Endothelial cell of umbilical vein (primary cell): ENCODE data around the gene SEPTIN7. TPM values are rescaled to one million over a fixed set of nuclear protein-coding genes. Genes with fewer than 3 reads are reported as not detected.

Experiments used
- BruUV-seq: library from RNA; stranded (reverse); fragments of 400-500 nt; replicated peaks from 2 replicates; lab custom pipeline; 2021; lab: Mats Ljungman, UMichigan
- CTCF ChIA-PET: fragments of 300-600, 350-600 bp; sonication (Branson Sonifier 250); formaldehyde crosslinking; loops from one replicate; lab custom pipeline; 2021; ENCODE audit warnings: antibody characterized with exemption, inconsistent platforms; lab: Charles Lee
- POLR2A ChIA-PET: fragments of 300-600, 350-600 bp; sonication (Branson Sonifier 250); formaldehyde crosslinking; loops from one replicate; lab custom pipeline; 2021; ENCODE audit warnings: antibody characterized with exemption, inconsistent platforms; lab: Charles Lee
- DNase-seq: peaks from one replicate; pipeline ENCODE4 v3.0.0-alpha.2; 2011; ENCODE audit warnings: low read depth, low spot score
- FAIRE-seq: peaks from 2 replicates; lab custom pipeline; 2011; peaks lifted over from hg19 to GRCh38; lab: Jason Lieb, UNC
- H2AFZ ChIP-seq: 2 replicates; pipeline ENCODE4 v1.6.0; 2012; ENCODE audit warnings: low read depth, low read length, control low read depth, inconsistent platforms
- H3K27ac ChIP-seq: 2 replicates; pipeline ENCODE4 v1.5.1; 2011; ENCODE audit warnings: low read depth, mild to moderate bottlenecking, control low read depth, low read length, moderate library complexity; ENCODE audit not compliant: insufficient read depth
- H3K27me3 ChIP-seq, 2 experiments: 2 replicates each; pipeline versions ENCODE4 v1.6.0 to v1.6.1; 2011; ENCODE audit warnings: low read length in 2 of 2, mixed read lengths in 1 of 2; ENCODE audit not compliant: control insufficient read depth in 2 of 2, insufficient read depth in 2 of 2
- H3K36me3 ChIP-seq, 2 experiments: 2 replicates in 1 of 2; 3 replicates in 1 of 2; pipeline ENCODE4 v1.5.1; 2011; ENCODE audit warnings: low read length in 2 of 2, mild to moderate bottlenecking in 1 of 2, moderate library complexity in 1 of 2; ENCODE audit not compliant: control insufficient read depth in 2 of 2, insufficient read depth in 2 of 2; ENCODE audit errors: extremely low read depth in 1 of 2
- H3K4me1 ChIP-seq: 3 replicates; pipeline ENCODE4 v1.5.1; 2011; ENCODE audit warnings: mild to moderate bottlenecking, low read length; ENCODE audit not compliant: control insufficient read depth, insufficient read depth; ENCODE audit errors: extremely low read depth
- H3K4me2 ChIP-seq: 2 replicates; pipeline ENCODE4 v1.6.1; 2011; ENCODE audit warnings: low read length, control low read depth, mixed read lengths; ENCODE audit not compliant: insufficient read depth
- H3K4me3 ChIP-seq, 3 experiments: fragments of 200-600 bp in 1 of 3; sonication (generic), shearing (Covaris generic) in 1 of 3; replicated peaks in 1 of 3; 2 replicates each; pipeline ENCODE4 v1.5.1; 2011 to 2016; ENCODE audit warnings: control low read depth in 3 of 3, low read length in 3 of 3, mild to moderate bottlenecking in 2 of 3, inconsistent platforms in 1 of 3, low read depth in 1 of 3, moderate library complexity in 1 of 3; ENCODE audit not compliant: insufficient read depth in 1 of 3
- H3K79me2 ChIP-seq: 2 replicates; pipeline ENCODE4 v1.6.0; 2012; ENCODE audit warnings: low read length, inconsistent platforms; ENCODE audit not compliant: control insufficient read depth, insufficient read depth
- H3K9ac ChIP-seq: replicated peaks from 2 replicates; pipeline ENCODE3; 2011; ENCODE audit warnings: low read length, control low read depth; ENCODE audit not compliant: insufficient read depth; ENCODE audit errors: extremely low read depth
- H3K9me1 ChIP-seq: replicated peaks from 3 replicates; pipeline ENCODE4 v1.6.0; 2011; ENCODE audit warnings: mild to moderate bottlenecking, low read length; ENCODE audit not compliant: control insufficient read depth, insufficient read depth; ENCODE audit errors: extremely low read depth
- H3K9me3 ChIP-seq: replicated peaks from 2 replicates; pipeline ENCODE4 v1.5.1; 2012; ENCODE audit warnings: low read length, inconsistent platforms; ENCODE audit not compliant: control insufficient read depth, insufficient read depth
- H4K20me1 ChIP-seq: replicated peaks from 2 replicates; pipeline ENCODE3; 2011; ENCODE audit warnings: mild to moderate bottlenecking, low read length; ENCODE audit not compliant: control insufficient read depth, insufficient read depth; ENCODE audit errors: extremely low read depth
- CTCF ChIP-seq, 2 donors: IDR thresholded peaks; 1 replicate in 1 of 2; 2 replicates in 1 of 2; pipeline ENCODE4 v1.5.1; 2011; ENCODE audit warnings: low read length in 2 of 2, mild to moderate bottlenecking in 2 of 2, moderate library complexity in 2 of 2, control low read depth in 1 of 2, inconsistent platforms in 1 of 2, low read depth in 1 of 2; ENCODE audit not compliant: insufficient read depth in 1 of 2; ENCODE audit errors: extremely low read depth in 1 of 2
- EZH2 ChIP-seq: IDR thresholded peaks from 2 replicates; pipeline ENCODE4 v1.6.1; 2012; ENCODE audit warnings: borderline replicate concordance, low read depth, mild to moderate bottlenecking, moderate library complexity, low read length, inconsistent platforms; ENCODE audit not compliant: severe bottlenecking
- FOS ChIP-seq: IDR thresholded peaks from 2 replicates; pipeline ENCODE4 v1.6.1; 2011; ENCODE audit warnings: mild to moderate bottlenecking, low read length, moderate library complexity, borderline replicate concordance; ENCODE audit not compliant: insufficient read depth
- GATA2 ChIP-seq: IDR thresholded peaks from 2 replicates; pipeline ENCODE4 v1.7.0; 2011; ENCODE audit warnings: low read depth, mild to moderate bottlenecking, moderate library complexity, mixed read lengths, low read length; ENCODE audit not compliant: insufficient read length, insufficient read depth
- JUN ChIP-seq: IDR thresholded peaks from 2 replicates; pipeline ENCODE4 v1.6.1; 2011; ENCODE audit warnings: borderline replicate concordance, low read depth; ENCODE audit not compliant: insufficient read length, insufficient read depth
- MYC ChIP-seq: IDR thresholded peaks from one replicate; pipeline ENCODE4 v1.6.1; 2011; ENCODE audit warnings: mild to moderate bottlenecking, low read depth, low read length
- POLR2A ChIP-seq: IDR thresholded peaks from 2 replicates; pipeline ENCODE4 v1.6.1; 2012; ENCODE audit warnings: low read depth, mild to moderate bottlenecking, control low read depth, low read length
- POLR2AphosphoS5 ChIP-seq: IDR thresholded peaks from 2 replicates; pipeline ENCODE4 v1.6.1; 2012; ENCODE audit warnings: low read depth, mild to moderate bottlenecking, control low read depth, low read length, moderate library complexity; ENCODE audit not compliant: insufficient read depth
- dilution Hi-C: fragments of 300-500 bp; cut with MboI; formaldehyde crosslinking; loops from one replicate; pipeline ENCODE4 v1.15.0; 2019; ENCODE audit warnings: low sequenced_read_pairs; ENCODE audit not compliant: extremely low pct_ligation_motif_present
- intact Hi-C: fragments of 100-400 bp; cut with micrococcal nuclease; formaldehyde crosslinking; loops from one replicate; pipeline ENCODE4 v1.10.0; 2022
- polyA plus RNA-seq, 4 experiments: library from polyadenylated mRNA; depleted of rRNA in 3 of 4; stranded (reverse) in 3 of 4; unstranded in 1 of 4; fragments of >200 nt; gene quantifications; 2 replicates each; pipeline versions ENCODE4 v1.2.1 to v1.2.3, GENCODE V29; 2011 to 2012; ENCODE audit warnings: missing spikeins in 1 of 4
- total RNA-seq: library from RNA; stranded (reverse); gene quantifications from 2 replicates; pipeline ENCODE4 v1.2.3, GENCODE V29; 2021
- TF ChIP-seq, protein P1 (sequence below): IDR thresholded peaks from 2 replicates; pipeline ENCODE4 v1.6.1; 2011; ENCODE audit not compliant: insufficient read depth, insufficient read length

The SEPTIN7 gene
- total and polyA plus RNA-seq, 2 donors (not counting 3 experiments of a cell fraction or from before 2014, with no cell fraction given), result 73.6 to 228 TPM

- Histone ChIP-seq H3K9ac (no peak overlapping the region), H3K4me2 (no peak overlapping the region), H3K4me1 (no peaks in the 10 kb centered on the region), H3K4me3 (no peak overlapping the region), H3K36me3 (peaks cover 0 to 4% of the 10 kb centered on the region in 2 experiments), H3K9me1 (no peaks in the 10 kb centered on the region), H4K20me1 (peaks cover 8% of the 10 kb centered on the region), H3K27ac (no peak overlapping the region), H3K27me3 (no peaks in the 10 kb centered on the region), H2AFZ (no peak overlapping the region), H3K9me3 (no peaks in the 10 kb centered on the region), H3K79me2 (peaks cover 93% of the 10 kb centered on the region)
- TF ChIP-seq FOS (no peak), EZH2 (no peak), POLR2AphosphoS5 (no peak), JUN (no peak), POLR2A (no peak), CTCF (IDR thresholded peaks at IDR 0.05; ENCODE audit: extremely low read depth in 1 of 2, insufficient read depth in 1 of 2, low read depth in 1 of 2, low read length in 2 of 2) (no peak), MYC (no peak), GATA2 (no peak)
- TF ChIP-seq, protein P1, sequence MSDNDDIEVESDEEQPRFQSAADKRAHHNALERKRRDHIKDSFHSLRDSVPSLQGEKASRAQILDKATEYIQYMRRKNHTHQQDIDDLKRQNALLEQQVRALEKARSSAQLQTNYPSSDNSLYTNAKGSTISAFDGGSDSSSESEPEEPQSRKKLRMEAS, result no peak
- dilution Hi-C loops (no loop called here), intact Hi-C loops (loop anchor here (1.0 kb wide), 1 partner anchor 8 kb away; no protein-coding TSS in a partner anchor)
- FAIRE-seq, result no peak
- BruUV-seq, result no TSS peak
- no peak for DNase-seq
- CTCF ChIA-PET, result no interaction called here
- POLR2A ChIA-PET, result no interaction called here
Observed at GRCh38 chr7:35849158-35849831, 48.4 kb downstream of the SEPTIN7 start.
